GM21528 (cell line): Measurements from ENCODE around the gene PCNX1.
"Not testable (repeated sequence)": the region's sequence is repeated elsewhere in the genome, so short reads cannot be mapped to it uniquely, and the experiment has no call there.

Experiments used
- ATAC-seq: cut with Tn5 transposase; IDR thresholded peaks from one replicate; pipeline ENCODE4 v1.9.1; 2021; ENCODE audit warnings: mild to moderate bottlenecking, moderate library complexity; ENCODE audit not compliant: unreplicated experiment, low FRiP score

The PCNX1 gene

DNA sequence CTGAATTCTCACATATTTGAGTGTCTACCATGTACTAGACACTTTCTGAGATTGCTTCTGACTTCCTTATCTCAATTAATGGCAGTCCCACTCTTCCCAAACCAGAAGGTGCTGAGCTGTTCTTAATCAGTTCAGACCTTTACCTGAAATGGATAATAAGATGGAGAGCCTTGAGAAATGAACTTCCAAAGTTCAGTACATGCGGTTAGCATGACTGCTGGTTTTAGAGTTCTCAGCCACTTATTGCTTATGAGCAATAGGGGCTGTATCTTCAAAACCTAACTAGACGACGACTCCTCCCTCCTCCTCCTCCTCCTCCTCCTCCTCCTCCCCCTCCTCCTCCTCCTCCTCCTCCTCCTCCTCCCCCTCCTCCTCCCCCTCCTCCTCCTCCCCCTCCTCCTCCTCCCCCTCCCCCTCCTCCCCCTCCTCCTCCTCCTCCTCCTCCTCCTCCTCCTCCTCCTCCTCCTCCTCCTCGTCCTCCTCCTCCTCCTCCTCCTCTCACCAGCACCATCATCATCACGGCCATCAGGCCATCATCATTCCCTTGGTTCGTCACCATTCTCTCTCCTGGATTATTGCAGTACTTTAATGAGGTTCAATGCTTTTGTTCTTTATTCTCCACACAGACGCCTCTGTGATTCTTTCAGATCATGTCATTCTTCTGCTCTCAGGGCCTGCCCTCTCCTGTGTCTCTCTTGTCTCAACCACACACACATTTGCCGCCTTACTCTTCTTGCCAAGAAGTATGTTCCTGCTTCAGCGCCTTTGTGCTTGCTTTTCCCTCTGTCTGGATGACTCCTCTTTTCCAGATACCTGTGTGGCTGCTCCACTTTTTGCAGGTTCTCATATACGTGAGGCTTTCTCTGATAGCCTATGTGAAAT, 2.7 kb downstream of the PCNX1 start:
- ATAC-seq = no peak

- ATAC-seq = no peak
Measured at GRCh38 chr14:70915415-70915814, 8.2 kb downstream of the PCNX1 start.

DNA sequence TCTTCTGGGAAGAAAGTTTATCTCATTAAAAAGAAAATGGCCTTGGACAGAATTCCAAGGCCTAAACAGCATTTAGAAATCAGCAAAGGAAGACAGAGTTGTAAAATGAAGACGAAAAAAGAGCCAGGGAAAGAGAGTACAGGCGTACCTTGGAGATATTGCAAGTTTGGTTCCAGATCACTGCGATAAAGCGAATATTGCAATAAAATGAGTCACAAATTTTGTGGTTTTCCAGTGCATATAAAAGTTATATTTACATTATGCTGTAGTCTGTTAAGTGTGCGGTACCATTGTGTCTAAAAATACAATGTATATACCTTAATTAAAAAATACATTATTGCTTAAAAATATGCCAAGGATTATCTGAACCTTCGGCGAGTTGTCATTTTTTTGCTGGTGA, 9.0 kb downstream of the PCNX1 start:
- no peak for ATAC-seq

- no peak for ATAC-seq
Measured at GRCh38 chr14:70916799-70917198, 9.5 kb downstream of the PCNX1 start.

GRCh38 chr14:70917633-70918032, 10.4 kb downstream of the PCNX1 start:
- no peak for ATAC-seq

GRCh38 chr14:70919774-70920173, 12.5 kb downstream of the PCNX1 start:
- no peak for ATAC-seq

DNA sequence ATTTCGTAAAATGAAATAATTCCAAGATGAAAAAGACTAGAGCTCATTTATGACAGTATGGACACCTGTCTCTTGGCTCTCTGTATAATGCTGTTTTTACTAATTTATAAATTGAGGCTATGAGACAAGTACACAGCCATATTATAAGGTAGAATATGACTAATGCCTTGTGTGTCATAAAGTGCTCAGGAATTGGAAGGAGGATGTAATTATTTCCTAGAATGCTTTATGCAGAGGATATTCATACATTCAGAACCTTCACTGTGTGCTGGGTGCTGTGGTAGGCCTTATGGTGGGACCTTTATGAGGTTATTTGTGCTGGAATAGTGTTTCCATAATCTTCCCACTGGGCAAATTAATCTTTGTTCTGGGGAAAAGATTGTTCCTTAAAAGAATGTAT, 13.3 kb downstream of the PCNX1 start:
- ATAC-seq = no peak

DNA sequence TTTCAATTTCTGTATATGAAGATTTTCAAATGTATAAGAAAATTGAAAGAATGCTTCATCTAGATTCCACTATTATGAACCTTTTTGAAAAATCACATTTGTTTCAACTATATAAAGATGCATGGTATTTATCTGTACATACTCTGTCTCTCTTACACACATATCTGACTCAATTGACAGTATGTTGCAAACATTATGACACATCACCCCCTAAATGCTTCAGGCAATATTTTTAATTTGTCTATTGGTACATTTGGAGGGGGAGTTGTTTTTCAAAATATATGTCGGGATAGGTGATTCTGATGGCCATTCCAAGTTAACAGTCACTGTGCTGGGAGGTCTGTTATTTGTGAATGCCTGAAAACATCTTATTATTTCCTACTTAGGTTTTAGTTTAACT, 14.4 kb downstream of the PCNX1 start:
- no peak for ATAC-seq

DNA sequence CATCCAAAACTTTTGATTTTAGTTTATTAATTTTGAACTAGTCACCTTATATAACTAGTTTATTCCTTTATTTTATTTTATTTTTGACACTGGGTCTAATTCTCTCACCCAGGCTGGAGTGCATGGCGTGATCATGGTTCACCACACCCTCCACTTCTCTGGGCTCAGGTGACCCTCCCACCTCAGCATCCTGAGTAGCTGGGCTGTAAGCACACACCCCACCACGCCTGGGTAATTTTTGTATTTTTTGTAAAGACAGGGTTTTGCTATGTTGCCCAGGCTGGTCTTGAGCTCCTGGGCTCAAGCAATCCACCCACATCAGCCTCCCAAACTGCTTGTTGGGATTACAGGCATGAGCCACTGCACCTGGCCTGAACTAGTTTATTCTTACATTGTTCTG, 17.3 kb downstream of the PCNX1 start:
- ATAC-seq = no peak

GRCh38 chr14:70926235-70926830, 19.1 kb downstream of the PCNX1 start:
- ATAC-seq = no peak

DNA sequence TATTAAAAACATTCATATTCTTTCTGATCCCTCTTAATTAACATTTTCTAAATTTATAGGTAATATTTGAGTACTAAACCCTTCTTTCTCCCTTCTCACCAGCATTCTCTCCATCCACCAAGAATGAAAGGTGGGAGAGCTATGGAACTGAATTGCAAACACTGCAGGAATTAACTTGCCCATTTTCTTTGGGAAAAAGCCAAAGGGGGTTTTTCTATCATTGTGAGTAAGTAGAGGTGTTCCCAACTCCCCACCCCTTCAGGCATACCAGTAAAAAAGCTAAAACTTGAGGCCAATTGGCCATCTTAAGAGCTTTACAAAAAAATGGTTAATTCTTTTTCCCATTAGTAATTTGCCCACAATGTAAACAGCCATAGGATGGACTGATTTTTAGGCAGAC, 23.7 kb downstream of the PCNX1 start:
- no peak for ATAC-seq

DNA sequence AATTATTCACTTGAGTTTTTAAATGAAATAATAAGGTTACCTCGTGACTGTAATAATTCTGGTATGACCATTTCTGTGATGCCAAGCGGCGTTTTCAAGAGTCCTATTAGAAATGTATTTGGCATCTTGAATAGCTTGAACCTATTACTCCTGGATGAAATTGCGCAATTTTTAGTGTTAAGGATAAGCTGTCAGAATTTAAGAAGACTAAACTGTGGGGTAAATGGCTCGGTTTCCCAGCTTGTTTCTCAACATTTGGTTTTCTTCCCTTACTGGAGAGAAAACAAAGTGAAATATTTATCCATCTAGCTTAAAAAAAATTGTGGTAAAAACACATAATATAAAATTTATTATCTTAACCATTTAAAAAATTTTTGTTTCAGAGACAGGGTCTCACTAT, 26.8 kb downstream of the PCNX1 start:
- no peak for ATAC-seq

GRCh38 chr14:70934502-70935134, 27.4 kb downstream of the PCNX1 start:
- ATAC-seq = peak; percentile 81

- ATAC-seq = no peak
Measured at GRCh38 chr14:70935135-70935534, 27.9 kb downstream of the PCNX1 start.

GRCh38 chr14:70939693-70940092, 32.4 kb downstream of the PCNX1 start:
- not testable (repeated sequence) for ATAC-seq

GRCh38 chr14:70941637-70942341, 34.5 kb downstream of the PCNX1 start:
- not testable (repeated sequence) for ATAC-seq

DNA sequence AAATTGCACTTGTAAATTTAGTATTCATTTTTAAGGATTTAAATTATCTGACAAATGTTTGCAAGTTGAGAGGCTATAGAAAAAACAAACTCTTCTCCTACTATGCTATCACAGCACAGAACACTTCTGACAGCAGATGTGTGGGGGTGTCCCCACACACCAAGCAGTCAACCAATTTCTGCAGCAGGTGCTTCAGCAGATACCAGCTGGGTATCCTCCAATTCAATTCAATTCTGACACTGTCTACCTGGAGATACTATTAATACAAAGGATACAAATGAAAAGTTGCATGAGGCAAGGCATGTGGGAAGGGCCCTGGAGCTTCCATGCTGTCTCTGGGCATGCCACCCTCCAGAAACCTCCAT, 35.1 kb downstream of the PCNX1 start:
- no peak for ATAC-seq

GRCh38 chr14:70942721-70943120, 35.5 kb downstream of the PCNX1 start:
- not testable (repeated sequence) for ATAC-seq

- no peak for ATAC-seq
Measured at GRCh38 chr14:70943838-70944237, 36.6 kb downstream of the PCNX1 start.

DNA sequence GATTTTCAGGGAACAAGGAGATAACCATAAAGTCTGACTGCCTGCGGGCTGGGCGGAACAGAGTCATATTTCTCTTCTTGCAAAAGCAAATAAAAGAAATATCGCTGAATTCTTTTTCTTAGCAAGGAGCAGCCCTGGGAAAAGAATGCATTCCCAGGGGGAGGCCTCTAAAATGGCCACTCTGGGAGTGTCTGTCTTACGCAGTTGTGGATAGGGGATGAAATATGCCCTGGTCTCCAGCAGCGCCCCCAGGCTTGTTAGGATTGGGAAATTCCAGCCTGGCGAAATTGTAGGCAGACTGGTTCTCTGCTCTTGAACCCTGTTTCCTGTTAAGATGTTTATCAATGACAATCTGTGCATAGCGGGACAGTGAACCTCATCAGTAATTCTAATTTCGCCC, 40.5 kb downstream of the PCNX1 start:
- ATAC-seq = no peak

DNA sequence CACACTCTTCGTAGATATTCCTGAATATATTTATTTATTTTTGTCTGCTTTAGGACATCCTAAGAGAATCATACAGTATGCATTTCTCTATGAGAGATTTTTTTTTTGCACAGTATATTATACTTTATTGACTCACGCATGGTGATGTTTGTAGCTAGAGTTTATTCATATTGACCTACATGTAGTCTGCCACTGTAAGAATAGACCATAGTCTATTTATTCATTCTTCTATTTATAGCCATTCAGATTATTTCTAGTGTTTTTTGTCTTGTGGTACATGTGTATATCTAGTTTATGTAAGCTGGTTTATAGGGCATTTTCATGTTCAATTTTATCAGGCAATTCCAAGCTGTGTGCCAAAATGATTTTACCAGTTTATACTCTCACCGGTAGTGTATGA, 45.2 kb downstream of the PCNX1 start:
- no peak for ATAC-seq
